Chondrocyte (in vitro differentiated cells): ENCODE measurements around the gene CCDC169. TPM values are rescaled to one million over a fixed set of nuclear protein-coding genes. Genes with fewer than 3 reads are reported as not detected.

Source experiments
- DNase-seq: peaks from one replicate; pipeline ENCODE4 v3.0.0; 2021; ENCODE audit warnings: mixed read lengths, low spot score
- H3K27ac Mint-ChIP-seq: one replicate; pipeline ENCODE4 v1.8.0; 2021; ENCODE audit warnings: mild to moderate bottlenecking, moderate library complexity, mixed read lengths; ENCODE audit not compliant: unreplicated experiment
- H3K27me3 Mint-ChIP-seq: 2 replicates; pipeline ENCODE4 v1.8.0; 2021; ENCODE audit warnings: low read depth, mixed read lengths
- H3K36me3 Mint-ChIP-seq: 2 replicates; pipeline ENCODE4 v1.8.0; 2021; ENCODE audit warnings: low read depth, mixed read lengths
- H3K4me1 Mint-ChIP-seq: 2 replicates; pipeline ENCODE4 v1.8.0; 2021; ENCODE audit warnings: low read depth, mild to moderate bottlenecking, mixed read lengths
- H3K4me3 Mint-ChIP-seq: one replicate; pipeline ENCODE4 v1.8.0; 2021; ENCODE audit warnings: mild to moderate bottlenecking, moderate library complexity, mixed read lengths; ENCODE audit not compliant: unreplicated experiment
- H3K9me3 Mint-ChIP-seq: 2 replicates; pipeline ENCODE4 v1.8.0; 2021; ENCODE audit warnings: low read depth, mixed read lengths
- CTCF ChIP-seq: fragments of 200-600 bp; sonication (generic); IDR thresholded peaks from 2 replicates; pipeline ENCODE4 v1.5.0; 2021; ENCODE audit warnings: antibody characterized with exemption, mild to moderate bottlenecking, moderate library complexity
- total RNA-seq: library from RNA; stranded (reverse); gene quantifications from 3 replicates; pipeline ENCODE4 v1.2.1, GENCODE V29; 2021

CCDC169 gene
- total RNA-seq, 1 donor from 2014 or later = 2.3 TPM

- no peak for TF ChIP-seq CTCF
- Mint-ChIP-seq H3K36me3 (peaks cover 1% of the 10 kb centered on the region), H3K27me3 (peaks cover 15% of the 10 kb centered on the region), H3K4me1 (no peaks in the 10 kb centered on the region), H3K4me3 (no peak overlapping the region), H3K27ac (no peak overlapping the region), H3K9me3 (peaks cover 22% of the 10 kb centered on the region)
- DNase-seq = no peak
Measured at GRCh38 chr13:36231236-36231635, 66.4 kb downstream of the CCDC169 start.

- Mint-ChIP-seq H3K9me3 (peaks cover 25% of the 10 kb centered on the region), H3K4me3 (no peak overlapping the region), H3K36me3 (peaks cover 12% of the 10 kb centered on the region), H3K27me3 (peaks cover 9% of the 10 kb centered on the region), H3K4me1 (no peaks in the 10 kb centered on the region), H3K27ac (no peak overlapping the region)
- DNase-seq = no peak
- TF ChIP-seq CTCF = no peak
Measured at GRCh38 chr13:36224730-36225129, 72.9 kb downstream of the CCDC169 start.

DNA sequence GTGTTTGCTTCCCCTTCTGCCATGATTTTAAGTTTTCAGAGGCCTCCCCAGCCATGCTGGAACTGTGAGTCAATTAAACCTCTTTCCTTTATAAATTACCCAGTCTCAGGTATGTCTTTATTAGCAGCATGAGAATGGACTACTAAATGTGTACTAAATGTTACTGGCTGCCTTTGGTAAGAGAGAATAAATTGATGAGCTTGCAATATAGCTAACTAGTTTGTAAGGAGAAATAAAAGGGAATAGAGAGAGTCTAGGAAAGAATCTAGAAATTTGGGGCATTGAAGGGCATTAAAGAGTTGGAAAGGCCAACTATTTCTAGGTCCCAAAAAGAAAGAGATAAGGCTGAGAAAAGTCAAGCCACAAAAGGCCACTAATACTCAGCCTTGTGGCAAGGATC is 77.7 kb downstream of the CCDC169 start:
- Mint-ChIP-seq H3K27ac (no peak overlapping the region), H3K27me3 (peaks cover 9% of the 10 kb centered on the region), H3K9me3 (peaks cover 18% of the 10 kb centered on the region), H3K4me3 (no peak overlapping the region), H3K4me1 (no peaks in the 10 kb centered on the region), H3K36me3 (peaks cover 7% of the 10 kb centered on the region)
- no peak for DNase-seq
- TF ChIP-seq CTCF = no peak

- Mint-ChIP-seq H3K9me3 (peaks cover 9% of the 10 kb centered on the region), H3K36me3 (peaks cover 1% of the 10 kb centered on the region), H3K27ac (no peak overlapping the region), H3K27me3 (peaks cover 14% of the 10 kb centered on the region), H3K4me1 (no peaks in the 10 kb centered on the region), H3K4me3 (no peak overlapping the region)
- no peak for TF ChIP-seq CTCF
- DNase-seq = no peak
Measured at GRCh38 chr13:36217456-36217855, 80.2 kb downstream of the CCDC169 start.

DNA sequence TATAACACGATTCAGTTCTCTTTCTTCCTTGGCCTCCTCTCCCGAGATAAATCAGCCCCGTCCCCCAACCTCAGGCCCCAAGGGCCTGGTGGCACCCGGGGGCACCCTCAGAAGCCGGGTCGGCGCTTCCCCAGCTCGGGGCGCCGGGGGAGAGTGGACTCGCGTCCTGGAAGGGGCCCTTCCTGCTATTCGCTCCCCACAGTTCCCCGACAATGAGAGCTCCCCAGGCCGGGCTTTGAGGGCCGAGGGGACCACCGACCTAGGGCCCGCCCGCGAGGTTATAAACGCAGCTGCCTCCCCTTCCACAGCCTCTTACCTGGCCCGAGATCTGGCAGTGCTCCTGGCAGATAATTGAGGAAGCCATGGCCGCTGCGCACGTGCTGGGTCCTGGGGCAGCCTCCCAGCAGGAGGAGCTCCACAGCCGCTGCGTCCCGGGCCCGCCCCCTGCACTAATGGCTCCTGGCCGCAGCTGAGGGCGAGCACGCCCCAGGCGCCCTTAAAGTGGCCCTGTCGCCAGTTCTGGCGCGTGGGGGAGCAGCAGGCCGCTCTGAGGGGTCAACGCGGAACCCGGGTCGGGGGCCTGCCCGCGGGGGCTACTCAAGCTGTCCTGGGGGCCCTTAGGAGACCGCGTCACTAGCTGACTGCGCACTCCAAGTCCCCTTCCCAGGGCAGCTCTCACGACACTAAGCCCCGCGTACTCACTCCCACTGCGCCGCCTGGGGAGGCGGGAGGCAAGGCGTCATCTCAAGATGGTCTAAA is 83.3 kb downstream of the CCDC169 start, which contains the start of gene SOHLH2:
TSS of gene SOHLH2 (minus strand) at position 394 of the 759 bp plus-strand sequence. CDS start at position 364, 30 bp downstream.
- H3K9me3 Mint-ChIP-seq = peaks cover 6% of the 10 kb centered on the region
- no peak for DNase-seq
- no peak for TF ChIP-seq CTCF
- H3K27ac Mint-ChIP-seq = no peak within 1 kb of the TSS
- peaks cover 18% of the 10 kb centered on the region for H3K27me3 Mint-ChIP-seq
- H3K36me3 Mint-ChIP-seq = no peaks in the 10 kb centered on the region
- peaks cover 7% of the 10 kb centered on the region for H3K4me1 Mint-ChIP-seq
- no peak within 1 kb of the TSS for H3K4me3 Mint-ChIP-seq
